Measurements from ENCODE around the gene KHDRBS2. TPM values are rescaled to one million over a fixed set of nuclear protein-coding genes. Genes with fewer than 3 reads are reported as not detected.

KHDRBS2 gene
- total RNA-seq, 1 donor from 2014 or later: 6.9 TPM

- ChIA-PET POLR2A (no interaction called here), CTCF (no interaction called here)
- TF ChIP-seq, protein P1, sequence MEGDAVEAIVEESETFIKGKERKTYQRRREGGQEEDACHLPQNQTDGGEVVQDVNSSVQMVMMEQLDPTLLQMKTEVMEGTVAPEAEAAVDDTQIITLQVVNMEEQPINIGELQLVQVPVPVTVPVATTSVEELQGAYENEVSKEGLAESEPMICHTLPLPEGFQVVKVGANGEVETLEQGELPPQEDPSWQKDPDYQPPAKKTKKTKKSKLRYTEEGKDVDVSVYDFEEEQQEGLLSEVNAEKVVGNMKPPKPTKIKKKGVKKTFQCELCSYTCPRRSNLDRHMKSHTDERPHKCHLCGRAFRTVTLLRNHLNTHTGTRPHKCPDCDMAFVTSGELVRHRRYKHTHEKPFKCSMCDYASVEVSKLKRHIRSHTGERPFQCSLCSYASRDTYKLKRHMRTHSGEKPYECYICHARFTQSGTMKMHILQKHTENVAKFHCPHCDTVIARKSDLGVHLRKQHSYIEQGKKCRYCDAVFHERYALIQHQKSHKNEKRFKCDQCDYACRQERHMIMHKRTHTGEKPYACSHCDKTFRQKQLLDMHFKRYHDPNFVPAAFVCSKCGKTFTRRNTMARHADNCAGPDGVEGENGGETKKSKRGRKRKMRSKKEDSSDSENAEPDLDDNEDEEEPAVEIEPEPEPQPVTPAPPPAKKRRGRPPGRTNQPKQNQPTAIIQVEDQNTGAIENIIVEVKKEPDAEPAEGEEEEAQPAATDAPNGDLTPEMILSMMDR (IDR thresholded peaks at IDR 0.05): no peak
- no peak for DNase-seq
- ATAC-seq (ENCODE audit: low read depth): no peak
- no peak overlapping the region for H3K4me3 Mint-ChIP-seq
- intact Hi-C loops (cut with micrococcal nuclease): no loop called here
- H3K27me3 Mint-ChIP-seq: no peaks in the 10 kb centered on the region
- H3K27ac Mint-ChIP-seq: no peak overlapping the region
- no peaks in the 10 kb centered on the region for H3K4me1 Mint-ChIP-seq
- H3K36me3 Mint-ChIP-seq (ENCODE audit: low read depth): peaks cover 23% of the 10 kb centered on the region
- no peaks in the 10 kb centered on the region for H3K9me3 Mint-ChIP-seq
These were observed 308.1 kb downstream of the KHDRBS2 start for GRCh38 chr6:61977947-61978346.

DNA sequence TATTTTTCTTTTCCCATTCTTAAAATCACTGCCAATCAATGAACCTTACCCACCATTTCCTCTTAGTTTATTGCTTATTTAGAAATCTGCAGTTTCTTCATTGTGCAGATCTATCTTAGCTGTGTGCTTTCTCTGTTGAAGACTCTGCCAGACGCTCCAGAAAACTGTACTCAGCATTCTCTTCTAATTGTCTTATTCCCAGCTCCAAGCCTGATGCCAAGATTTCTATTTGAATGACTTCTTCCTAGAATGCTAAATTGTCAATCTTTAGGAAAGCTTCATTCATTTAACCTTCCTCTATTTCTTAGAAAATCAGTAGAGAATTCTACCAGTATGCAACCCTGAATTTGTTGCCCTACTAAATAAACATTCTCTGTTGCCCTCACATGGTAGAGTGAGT, 308.9 kb downstream of the KHDRBS2 start:
- H3K4me1 Mint-ChIP-seq: no peaks in the 10 kb centered on the region
- TF ChIP-seq, protein P1 (IDR thresholded peaks at IDR 0.05): no peak
- no peak overlapping the region for H3K27ac Mint-ChIP-seq
- intact Hi-C loops (cut with micrococcal nuclease): no loop called here
- no peaks in the 10 kb centered on the region for H3K9me3 Mint-ChIP-seq
- H3K36me3 Mint-ChIP-seq (ENCODE audit: low read depth): peaks cover 25% of the 10 kb centered on the region
- CTCF ChIA-PET: no interaction called here
- ATAC-seq (ENCODE audit: low read depth) (no peak), DNase-seq (no peak)
- no peaks in the 10 kb centered on the region for H3K27me3 Mint-ChIP-seq
- H3K4me3 Mint-ChIP-seq: no peak overlapping the region
- POLR2A ChIA-PET: no interaction called here

- H3K9me3 Mint-ChIP-seq: peaks cover 21% of the 10 kb centered on the region
- POLR2A ChIA-PET: no interaction called here
These were observed 326.8 kb downstream of the KHDRBS2 start for GRCh38 chr6:61959196-61959595.

DNA sequence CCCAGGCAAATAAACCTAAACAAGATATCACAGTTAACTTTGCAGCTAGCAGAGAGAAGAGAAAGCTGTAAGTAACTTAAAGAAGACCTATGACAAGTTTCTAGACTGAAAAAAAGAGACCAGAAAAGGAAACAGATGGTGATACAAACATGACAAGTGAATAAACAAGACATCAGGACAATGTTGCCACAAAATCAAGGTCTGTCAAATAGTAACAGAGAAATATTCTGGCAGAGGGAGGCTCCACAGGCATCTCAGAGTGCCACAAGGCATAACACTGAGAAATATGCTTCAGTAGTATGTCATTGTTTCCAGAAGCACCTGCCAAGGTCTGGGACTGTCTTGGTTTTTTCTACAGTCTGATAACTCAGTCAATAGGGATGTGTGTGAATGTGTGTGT, 332.2 kb downstream of the KHDRBS2 start:
- ATAC-seq (ENCODE audit: low read depth) (no peak), DNase-seq (no peak)
- ChIA-PET POLR2A (no interaction called here), CTCF (no interaction called here)
- no peak overlapping the region for H3K4me3 Mint-ChIP-seq
- no peak overlapping the region for H3K27ac Mint-ChIP-seq
- H3K9me3 Mint-ChIP-seq: peaks cover 16% of the 10 kb centered on the region
- intact Hi-C loops (cut with micrococcal nuclease): no loop called here
- no peaks in the 10 kb centered on the region for H3K4me1 Mint-ChIP-seq
- H3K36me3 Mint-ChIP-seq (ENCODE audit: low read depth): peaks cover 27% of the 10 kb centered on the region
- TF ChIP-seq, protein P1 (IDR thresholded peaks at IDR 0.05): no peak
- H3K27me3 Mint-ChIP-seq: no peaks in the 10 kb centered on the region

More at GRCh38 chr6:61959196-61959595, 326.8 kb downstream of the KHDRBS2 start:
- DNase-seq (no peak), ATAC-seq (ENCODE audit: low read depth) (no peak)
- TF ChIP-seq, protein P1 (IDR thresholded peaks at IDR 0.05): no peak
- Mint-ChIP-seq H3K36me3 (ENCODE audit: low read depth) (peaks cover 41% of the 10 kb centered on the region), H3K4me1 (no peaks in the 10 kb centered on the region), H3K27me3 (no peaks in the 10 kb centered on the region), H3K4me3 (no peak overlapping the region), H3K27ac (no peak overlapping the region)
- CTCF ChIA-PET: no interaction called here
- intact Hi-C loops (cut with micrococcal nuclease): no loop called here

GRCh38 chr6:61951586-61951985, 334.4 kb downstream of the KHDRBS2 start:
- Mint-ChIP-seq H3K36me3 (ENCODE audit: low read depth) (peaks cover 5% of the 10 kb centered on the region), H3K27ac (no peak overlapping the region), H3K4me3 (no peak overlapping the region), H3K9me3 (no peaks in the 10 kb centered on the region), H3K27me3 (no peaks in the 10 kb centered on the region), H3K4me1 (peaks cover 5% of the 10 kb centered on the region)
- no peak for DNase-seq
- TF ChIP-seq, protein P1 (IDR thresholded peaks at IDR 0.05): no peak
- ChIA-PET POLR2A (no interaction called here), CTCF (no interaction called here)
- intact Hi-C loops (cut with micrococcal nuclease): no loop called here
- no peak for ATAC-seq (ENCODE audit: low read depth)
